HepG2 (cell line): ENCODE results near the gene GATD1. TPM values are rescaled to one million over a fixed set of nuclear protein-coding genes. Genes with fewer than 3 reads are reported as not detected.

Experiments
- ARID4A ChIP-seq: sonication (generic); formaldehyde crosslinking; IDR thresholded peaks from 2 replicates; pipeline ENCODE4 v1.5.0; 2020; ENCODE audit warnings: mild to moderate bottlenecking, missing genetic modification reagents, borderline replicate concordance
- CBX5 ChIP-seq: sonication (generic); formaldehyde crosslinking; IDR thresholded peaks from 2 replicates; pipeline ENCODE4 v1.4.0; 2020; ENCODE audit warnings: missing genetic modification reagents, borderline replicate concordance
- DNMT1 ChIP-seq: sonication (generic); formaldehyde crosslinking; IDR thresholded peaks from 2 replicates; pipeline ENCODE4 v1.5.1; 2020; ENCODE audit warnings: mild to moderate bottlenecking, missing genetic modification reagents
- DPF2 ChIP-seq: sonication (generic); formaldehyde crosslinking; IDR thresholded peaks from 2 replicates; pipeline ENCODE4 v1.4.0; 2020; ENCODE audit warnings: mild to moderate bottlenecking, low read depth, missing genetic modification reagents, borderline replicate concordance
- ELF1 ChIP-seq: sonication (generic); formaldehyde crosslinking; IDR thresholded peaks from 2 replicates; pipeline ENCODE4 v1.4.0; 2020; ENCODE audit warnings: missing genetic modification reagents
- MIER2 ChIP-seq: IDR thresholded peaks from 2 replicates; pipeline ENCODE4 v1.6.1; 2016; ENCODE audit warnings: missing biosample characterization, missing genetic modification reagents
- NR2F2 ChIP-seq: IDR thresholded peaks from 2 replicates; pipeline ENCODE4 v1.6.1; 2012; ENCODE audit warnings: low read depth, inconsistent platforms, borderline replicate concordance
- NR2F6 ChIP-seq, 2 experiments: IDR thresholded peaks; 2 replicates each; pipeline ENCODE4 v1.6.1; 2016; ENCODE audit warnings: antibody characterized with exemption in 1 of 2, mild to moderate bottlenecking in 1 of 2
- PRPF4 ChIP-seq: fragments of 200-400 bp; formaldehyde crosslinking; IDR thresholded peaks from 2 replicates; pipeline ENCODE4 v1.6.1; 2016; ENCODE audit warnings: low read length, low read depth; ENCODE audit not compliant: poor library complexity, severe bottlenecking
- TCF12 ChIP-seq, 2 experiments: fragments of 450-650 bp in 1 of 2; sonication (generic) in 1 of 2; formaldehyde crosslinking in 1 of 2; IDR thresholded peaks; 2 replicates each; pipeline versions ENCODE4 v1.6.1 to v1.8.0; 2017 to 2022; ENCODE audit warnings: antibody characterized with exemption in 1 of 2, mild to moderate bottlenecking in 1 of 2, missing genetic modification reagents in 1 of 2, moderate library complexity in 1 of 2
- TFE3 ChIP-seq: IDR thresholded peaks from 2 replicates; pipeline ENCODE4 v1.6.1; 2016
- ZBTB26 ChIP-seq: IDR thresholded peaks from 2 replicates; pipeline ENCODE4 v1.6.1; 2016; ENCODE audit warnings: missing compliant biosample characterization, missing genetic modification reagents, borderline replicate concordance
- ZNF275 ChIP-seq: sonication (generic); formaldehyde crosslinking; IDR thresholded peaks from 2 replicates; pipeline ENCODE4 v1.8.0; 2022; ENCODE audit warnings: missing genetic modification reagents, mild to moderate bottlenecking, inconsistent platforms, borderline replicate concordance
- ZNF552 ChIP-seq: sonication (generic); formaldehyde crosslinking; IDR thresholded peaks from 2 replicates; pipeline ENCODE4 v1.9.0; 2022; ENCODE audit warnings: missing genetic modification reagents, mild to moderate bottlenecking, borderline replicate concordance
- ZNF574 ChIP-seq: sonication (generic); formaldehyde crosslinking; IDR thresholded peaks from 2 replicates; pipeline ENCODE4 v1.4.0; 2020; ENCODE audit warnings: missing genetic modification reagents
- ZNF737 ChIP-seq: sonication (generic); formaldehyde crosslinking; IDR thresholded peaks from 2 replicates; pipeline ENCODE4 v1.5.0; 2020; ENCODE audit warnings: missing genetic modification reagents, mild to moderate bottlenecking, borderline replicate concordance
- polyA plus RNA-seq, 8 experiments: library from polyadenylated mRNA; depleted of rRNA in 3 of 8; stranded (reverse) in 7 of 8; unstranded in 1 of 8; fragments of >200 nt; fragmentation: Illumina TruSeq in 4 of 8; extraction: Trizol in 4 of 8; gene quantifications; 2 replicates each; pipeline versions ENCODE4 v1.2.1 to v1.2.3, GENCODE V29; 2011 to 2016; ENCODE audit warnings: low read depth in 4 of 8, missing spikeins in 1 of 8, mixed read lengths in 1 of 8; ENCODE audit not compliant: insufficient read depth in 1 of 8
- total RNA-seq, 5 experiments: library from RNA; depleted of rRNA; stranded (reverse); fragments of >200 nt; fragmentation: Illumina TruSeq; extraction: Trizol; gene quantifications; 2 replicates each; pipeline ENCODE4 v1.2.3, GENCODE V29; 2016; ENCODE audit warnings: low read depth in 1 of 5

Gene GATD1
- total and polyA plus RNA-seq, 2 of the 13 experiments (the other 11 are each of a cell fraction or from before 2014, with no cell fraction given): 31.3 to 60.5 TPM

- TF ChIP-seq ZNF737 (CRISPR knock-in tag): no peak
- TF ChIP-seq TFE3 (CRISPR knock-in tag): no peak
- TF ChIP-seq MIER2 (CRISPR knock-in tag): no peak
- TF ChIP-seq PRPF4: no peak
- no peak for TF ChIP-seq ZNF574
- TF ChIP-seq ELF1 (CRISPR knock-in tag): 0 out of 2 replicates have a peak, but pooled peaks have one; percentile 11
- TF ChIP-seq ZBTB26: 0 out of 2 replicates have a peak, but pooled peaks have one; percentile 17
- no peak for TF ChIP-seq TCF12 (IDR thresholded peaks at IDR 0.05)
- TF ChIP-seq TCF12 (CRISPR knock-in tag; IDR thresholded peaks at IDR 0.05): 0 out of 2 replicates have a peak, but pooled peaks have one; percentile 66
- TF ChIP-seq NR2F2: peak; percentile 19; the same call in 1 of the 2 replicates
- 0 out of 2 replicates have a peak, but pooled peaks have one; percentile 15 for TF ChIP-seq DNMT1 (CRISPR knock-in tag)
- no peak; the same call in 1 of the 2 replicates for TF ChIP-seq NR2F6 (IDR thresholded peaks at IDR 0.05)
- peak; percentile 17; the same call in 1 of the 2 replicates for TF ChIP-seq NR2F6 (CRISPR knock-in tag; IDR thresholded peaks at IDR 0.05)
- no peak for TF ChIP-seq CBX5 (CRISPR knock-in tag)
- TF ChIP-seq DPF2 (CRISPR knock-in tag): no peak
- TF ChIP-seq ARID4A: peak; percentile 44
- TF ChIP-seq ZNF552 (CRISPR knock-in tag): 0 out of 2 replicates have a peak, but pooled peaks have one; percentile 42
- peak; percentile 16; the same call in 1 of the 2 replicates for TF ChIP-seq ZNF275 (CRISPR knock-in tag)
These were observed 19.4 kb upstream of the GATD1 start (continued) for GRCh38 chr11:796565-797295.
